ENCODE measurements around the gene CNTN5.

Gene CNTN5

DNA sequence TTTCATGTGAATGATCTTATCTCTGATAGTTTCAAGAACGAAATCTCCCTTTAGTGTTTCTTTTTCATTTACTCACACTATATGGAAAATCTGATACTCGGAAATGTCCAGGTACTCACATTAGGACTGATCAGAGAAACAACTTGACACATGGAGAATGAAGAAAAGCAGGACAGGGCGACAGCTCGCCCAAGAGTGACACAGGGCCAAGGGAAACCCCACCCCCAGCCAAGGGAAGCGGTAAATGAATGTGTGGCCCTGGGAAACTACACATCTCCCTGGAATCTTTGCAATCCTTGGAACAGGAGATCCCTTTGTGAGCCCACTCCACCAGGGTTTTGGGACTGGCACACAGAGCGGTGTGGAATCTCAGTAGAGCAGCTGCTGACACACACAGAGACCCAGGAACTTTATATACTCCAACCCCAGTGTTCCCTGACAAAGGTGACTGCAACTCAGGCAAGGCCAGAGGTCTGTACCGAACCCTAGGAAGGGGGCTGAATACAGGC, 1362.7 kb downstream of the CNTN5 start:
- no peak for DNase-seq

- DNase-seq, result no peak
Observed at GRCh38 chr11:100396266-100396665, 1375.5 kb downstream of the CNTN5 start.

DNA sequence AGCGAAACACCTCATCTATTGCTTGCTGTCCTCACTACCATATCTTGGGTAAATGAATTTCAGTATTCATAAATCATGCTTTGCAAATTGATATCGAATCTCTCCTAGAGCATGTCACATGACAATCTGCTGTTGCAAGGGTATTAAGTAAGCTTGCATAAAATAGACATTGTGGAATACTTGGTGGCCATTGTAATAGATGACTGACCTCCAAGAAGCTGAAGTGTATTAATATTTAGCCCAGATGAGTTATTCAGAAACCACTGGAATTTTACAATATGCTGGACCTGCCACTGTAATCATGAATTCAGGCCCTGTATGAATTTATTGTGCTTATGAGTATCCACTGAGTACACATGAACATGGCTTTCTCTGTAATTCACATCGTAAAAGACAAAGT, 1376.7 kb downstream of the CNTN5 start:
- DNase-seq, result no peak

DNA sequence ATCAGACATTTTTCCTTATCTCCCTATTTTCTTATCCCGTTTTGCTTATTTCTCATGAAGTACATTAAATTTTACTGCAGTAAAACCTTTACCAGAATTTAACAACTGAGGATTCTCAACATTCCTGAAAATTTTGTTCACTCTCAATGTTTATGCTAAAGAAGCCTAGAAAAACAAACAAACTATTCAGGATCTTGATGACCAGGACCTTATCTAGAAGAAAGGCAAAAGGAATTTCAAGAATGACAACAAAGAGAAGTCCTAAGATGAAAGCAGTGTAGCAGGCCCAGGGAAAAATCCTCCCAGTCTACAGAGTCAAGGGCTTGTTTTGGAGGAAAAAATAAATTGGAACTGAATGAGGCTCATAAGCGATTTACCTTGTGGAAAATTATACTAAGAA, 1383.1 kb downstream of the CNTN5 start:
- no peak for DNase-seq

DNA sequence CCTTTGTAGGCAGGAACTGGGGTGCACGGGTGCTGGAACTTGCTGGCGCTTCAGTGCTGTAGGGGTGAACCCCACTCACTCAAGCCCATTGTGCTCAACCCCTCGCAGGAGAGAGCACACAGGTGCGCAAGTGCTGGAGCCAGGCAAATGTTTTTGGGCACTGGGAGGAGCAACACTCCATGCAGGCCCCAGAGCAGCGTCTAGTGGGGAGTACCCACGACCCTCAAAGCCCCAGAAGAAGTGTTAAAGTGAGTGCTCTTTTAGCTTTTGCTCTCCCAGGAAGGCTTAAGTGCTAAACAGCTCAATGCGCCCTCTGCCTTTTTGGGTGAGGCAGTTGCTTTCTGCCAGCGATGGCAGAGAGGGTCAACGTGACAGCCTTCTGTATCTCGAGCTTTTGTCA, 1384.2 kb downstream of the CNTN5 start:
- DNase-seq, result no peak
